ENCODE measurements around the gene INPP5J.
"Not testable (repeated sequence)": the region's sequence is repeated elsewhere in the genome, so short reads cannot be mapped to it uniquely, and the experiment has no call there.

The INPP5J gene

GRCh38 chr22:31122532-31123291, at the start of gene INPP5J:
Gene INPP5J, plus strand, starts transcription at chr22:31122966. Its CDS starts 49 bp downstream, at chr22:31123015.
- Histone ChIP-seq H2AFZ (peak within 1 kb of the TSS; percentile 62), H3K36me3 (ENCODE audit: control insufficient read depth, insufficient read depth, low read length) (no peaks in the 10 kb centered on the region), H3K4me2 (ENCODE audit: low read length) (peak within 1 kb of the TSS; percentile 89), H3K27ac (peak within 1 kb of the TSS; percentile 93), H3K9ac (peak within 1 kb of the TSS; percentile 95), H3K79me2 (peaks cover 32% of the 10 kb centered on the region), H3K4me3 (ENCODE audit: low read depth, low read length) (peak within 1 kb of the TSS; percentile 86), H3K4me1 (peaks cover 31% of the 10 kb centered on the region), H3K9me3 (ENCODE audit: control insufficient read depth, low read length) (no peaks in the 10 kb centered on the region), H3K27me3 (ENCODE audit: control insufficient read depth, insufficient read depth, low read length) (no peaks in the 10 kb centered on the region)
- TF ChIP-seq CTCF (IDR thresholded peaks at IDR 0.05) = no peak

GRCh38 chr22:31073125-31073524, 49.6 kb upstream of the INPP5J start:
- not testable (repeated sequence) for H3K9ac ChIP-seq; H3K36me3 ChIP-seq (ENCODE audit: control insufficient read depth, insufficient read depth, low read length); H3K79me2 ChIP-seq; H3K4me1 ChIP-seq; H2AFZ ChIP-seq; H3K27me3 ChIP-seq (ENCODE audit: control insufficient read depth, insufficient read depth, low read length); H3K27ac ChIP-seq; H3K4me3 ChIP-seq (ENCODE audit: low read depth, low read length); H3K4me2 ChIP-seq (ENCODE audit: low read length); H3K9me3 ChIP-seq (ENCODE audit: control insufficient read depth, low read length)

DNA sequence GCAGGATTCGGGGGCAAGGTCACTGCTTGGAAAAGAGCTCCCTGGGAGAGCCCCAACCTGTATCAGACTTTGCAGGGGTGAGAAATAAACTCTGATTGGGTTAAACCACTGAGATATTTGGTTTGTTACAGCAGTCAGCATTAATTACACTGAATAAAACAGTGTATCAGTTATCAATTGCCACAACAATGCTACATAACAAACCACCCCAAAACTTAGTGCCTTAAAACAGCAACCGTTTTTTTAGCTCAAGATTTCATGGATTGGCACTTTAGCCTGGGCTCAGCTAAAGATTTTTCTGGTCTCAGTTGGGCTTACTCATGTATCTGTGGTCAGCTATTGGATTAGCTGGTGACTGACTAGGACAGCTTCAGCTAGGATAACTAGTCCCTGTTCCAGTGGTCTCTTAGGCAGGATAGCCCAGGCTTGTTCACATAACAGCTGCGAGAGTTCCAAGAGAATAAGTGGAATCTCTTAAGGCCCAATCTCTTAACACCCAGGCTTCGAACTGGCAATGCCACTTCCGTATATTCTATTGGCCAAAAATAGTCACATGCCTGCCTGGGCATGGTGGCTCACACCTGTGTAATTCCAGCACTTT, 49.1 kb upstream of the INPP5J start:
- H3K4me3 ChIP-seq (ENCODE audit: low read depth, low read length); H3K4me2 ChIP-seq (ENCODE audit: low read length); H3K27me3 ChIP-seq (ENCODE audit: control insufficient read depth, insufficient read depth, low read length); H3K9me3 ChIP-seq (ENCODE audit: control insufficient read depth, low read length); H3K4me1 ChIP-seq; H3K9ac ChIP-seq; H2AFZ ChIP-seq; H3K27ac ChIP-seq; H3K79me2 ChIP-seq; H3K36me3 ChIP-seq (ENCODE audit: control insufficient read depth, insufficient read depth, low read length): not testable (repeated sequence)

DNA sequence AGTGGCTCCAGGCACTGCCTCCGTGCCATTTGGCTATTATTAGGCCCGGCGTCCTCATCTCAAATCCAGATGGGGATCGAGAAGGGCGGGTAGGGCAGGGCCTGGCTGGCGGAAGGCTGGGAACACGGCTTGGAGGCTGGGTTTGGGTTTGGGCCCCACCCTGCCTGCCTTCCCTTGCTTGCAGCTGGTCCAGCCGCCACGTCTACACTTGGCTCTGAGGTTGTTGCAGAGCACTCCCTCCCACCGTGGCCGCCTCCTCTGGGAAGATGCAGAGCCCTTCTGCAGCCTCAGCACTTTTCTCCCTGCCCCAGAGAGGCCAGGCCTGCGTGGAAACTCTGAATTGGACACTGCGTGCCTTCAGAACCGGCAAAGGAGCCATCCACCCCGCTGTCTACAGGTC, 46.8 kb upstream of the INPP5J start:
- Histone ChIP-seq H3K36me3 (ENCODE audit: control insufficient read depth, insufficient read depth, low read length) (no peaks in the 10 kb centered on the region), H3K4me3 (ENCODE audit: low read depth, low read length) (no peak overlapping the region), H3K27ac (no peak overlapping the region), H3K79me2 (no peaks in the 10 kb centered on the region), H3K9me3 (ENCODE audit: control insufficient read depth, low read length) (no peaks in the 10 kb centered on the region), H3K4me2 (ENCODE audit: low read length) (no peak overlapping the region), H3K27me3 (ENCODE audit: control insufficient read depth, insufficient read depth, low read length) (no peaks in the 10 kb centered on the region), H2AFZ (no peak overlapping the region), H3K9ac (no peak overlapping the region), H3K4me1 (no peaks in the 10 kb centered on the region)
- TF ChIP-seq CTCF (IDR thresholded peaks at IDR 0.05) = no peak

DNA sequence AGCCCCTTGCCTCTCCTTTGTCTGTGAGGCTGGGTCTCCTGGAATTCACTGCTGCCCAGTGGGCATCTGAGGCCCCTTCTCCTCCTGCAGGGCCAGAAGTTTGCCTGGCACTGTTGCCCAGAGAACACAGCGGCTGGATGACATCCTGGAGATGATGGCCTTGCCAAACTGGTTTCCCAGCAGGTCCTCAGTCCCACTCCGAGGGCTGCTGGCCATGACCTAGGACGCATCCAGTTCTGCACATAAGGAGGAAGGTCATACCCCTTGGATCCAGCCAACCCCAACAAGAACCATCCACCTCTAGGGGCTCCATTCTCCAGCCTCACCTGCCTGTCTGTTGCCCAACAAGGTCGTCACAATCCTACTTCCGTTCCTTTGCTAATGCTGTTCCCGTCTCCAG, 45.1 kb upstream of the INPP5J start:
- no peak overlapping the region for H3K27ac ChIP-seq
- no peaks in the 10 kb centered on the region for H3K36me3 ChIP-seq (ENCODE audit: control insufficient read depth, insufficient read depth, low read length)
- no peaks in the 10 kb centered on the region for H3K4me1 ChIP-seq
- H3K4me2 ChIP-seq (ENCODE audit: low read length) = no peak overlapping the region
- no peaks in the 10 kb centered on the region for H3K79me2 ChIP-seq
- TF ChIP-seq CTCF (IDR thresholded peaks at IDR 0.05) = no peak
- H3K9me3 ChIP-seq (ENCODE audit: control insufficient read depth, low read length) = no peaks in the 10 kb centered on the region
- no peak overlapping the region for H3K4me3 ChIP-seq (ENCODE audit: low read depth, low read length)
- no peak overlapping the region for H2AFZ ChIP-seq
- H3K27me3 ChIP-seq (ENCODE audit: control insufficient read depth, insufficient read depth, low read length) = no peaks in the 10 kb centered on the region
- no peak overlapping the region for H3K9ac ChIP-seq

GRCh38 chr22:31078389-31078788, 44.4 kb upstream of the INPP5J start:
- H3K27ac ChIP-seq, H3K9ac ChIP-seq, H3K4me1 ChIP-seq: not testable (repeated sequence)

More at GRCh38 chr22:31078389-31078788, 44.4 kb upstream of the INPP5J start:
- H3K79me2 ChIP-seq; H3K9me3 ChIP-seq (ENCODE audit: control insufficient read depth, low read length); H3K27me3 ChIP-seq (ENCODE audit: control insufficient read depth, insufficient read depth, low read length); H3K4me2 ChIP-seq (ENCODE audit: low read length); H3K36me3 ChIP-seq (ENCODE audit: control insufficient read depth, insufficient read depth, low read length); H3K4me3 ChIP-seq (ENCODE audit: low read depth, low read length); H2AFZ ChIP-seq: not testable (repeated sequence)

All from parathyroid adenoma (tissue), 2 donors.